ENCODE results near the gene SRGAP2B.
"Not testable (repeated sequence)": the region's sequence is repeated elsewhere in the genome, so short reads cannot be mapped to it uniquely, and the experiment has no call there.

SRGAP2B gene

DNA sequence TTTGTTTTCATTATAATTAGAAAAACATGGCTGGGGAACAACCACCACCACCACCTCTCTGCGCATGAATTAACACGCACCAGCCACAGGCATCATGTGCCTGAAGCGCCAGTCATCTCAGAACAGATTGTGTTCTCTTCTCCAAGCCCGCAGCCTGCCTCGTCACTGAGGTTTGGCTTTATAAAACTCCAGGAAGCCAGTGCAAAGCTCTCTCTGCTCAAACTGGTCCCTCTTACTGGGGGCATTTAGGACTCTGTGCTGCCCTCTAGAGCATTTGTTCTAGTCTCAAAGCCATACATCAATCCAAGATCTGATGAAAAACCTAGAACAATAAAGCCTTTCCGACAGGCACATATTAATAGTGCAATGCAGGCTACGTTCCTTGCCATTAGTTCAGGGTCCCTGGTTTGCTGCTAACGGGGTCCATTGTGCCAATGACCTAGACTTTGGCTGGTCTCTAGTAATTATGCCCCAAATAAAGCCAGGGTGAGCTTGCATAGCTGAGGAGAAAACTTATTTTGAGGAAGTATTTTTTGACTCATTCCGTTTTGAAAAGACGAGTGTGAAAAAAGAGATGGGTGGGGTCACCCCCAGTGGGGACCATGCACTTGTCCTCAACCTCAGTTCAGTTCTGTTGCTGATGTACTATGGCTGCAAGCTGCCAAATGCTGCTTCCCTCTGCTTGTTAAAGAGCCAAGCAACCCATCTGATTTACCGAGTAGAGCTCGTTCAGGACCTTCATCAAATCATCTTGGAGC is 181.0 kb downstream of the SRGAP2B start:
- H3K9me3 ChIP-seq (ENCODE audit: control insufficient read depth, insufficient read depth, low read length); H3K27ac ChIP-seq (ENCODE audit: low read depth, low read length); H3K36me3 ChIP-seq (ENCODE audit: control insufficient read depth, low read length); H3K79me2 ChIP-seq (ENCODE audit: control insufficient read depth, low read length); H3K27me3 ChIP-seq (ENCODE audit: control insufficient read depth, low read length); H3F3A ChIP-seq (ENCODE audit: control insufficient read depth, insufficient read depth); H3K4me2 ChIP-seq (ENCODE audit: low read length); H3K4me3 ChIP-seq (ENCODE audit: low read length); H3K9me2 ChIP-seq (replicated peaks; ENCODE audit: control insufficient read depth, low read length); H4K20me1 ChIP-seq (ENCODE audit: control insufficient read depth, insufficient read depth, low read depth, low read length); H3K4me1 ChIP-seq (ENCODE audit: control insufficient read depth, low read length): not testable (repeated sequence)

DNA sequence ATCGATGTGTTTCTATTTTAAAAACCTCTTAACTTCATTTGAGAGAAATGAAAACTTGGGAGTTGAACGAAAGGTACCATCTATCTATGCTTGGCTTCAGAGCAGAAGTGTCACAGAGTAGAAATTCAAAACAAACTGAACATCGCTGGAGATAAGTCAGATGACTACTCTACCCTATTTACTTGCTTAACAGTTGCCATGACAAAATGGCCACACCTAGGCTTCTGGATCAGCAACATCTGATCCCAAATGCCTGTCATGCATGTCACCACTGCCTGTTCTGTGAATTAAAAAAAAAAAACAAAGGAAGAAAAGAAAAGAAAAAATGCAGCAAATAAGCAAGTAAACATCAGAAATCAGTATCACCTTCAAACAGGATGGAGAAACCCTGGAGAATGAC is 181.7 kb downstream of the SRGAP2B start:
- not testable (repeated sequence) for H3K27me3 ChIP-seq (ENCODE audit: control insufficient read depth, low read length); H3K4me2 ChIP-seq (ENCODE audit: low read length); H3K27ac ChIP-seq (ENCODE audit: low read depth, low read length); H4K20me1 ChIP-seq (ENCODE audit: control insufficient read depth, insufficient read depth, low read depth, low read length); H3K4me3 ChIP-seq (ENCODE audit: low read length); H3F3A ChIP-seq (ENCODE audit: control insufficient read depth, insufficient read depth); H3K9me3 ChIP-seq (ENCODE audit: control insufficient read depth, insufficient read depth, low read length); H3K4me1 ChIP-seq (ENCODE audit: control insufficient read depth, low read length); H3K9me2 ChIP-seq (replicated peaks; ENCODE audit: control insufficient read depth, low read length); H3K36me3 ChIP-seq (ENCODE audit: control insufficient read depth, low read length); H3K79me2 ChIP-seq (ENCODE audit: control insufficient read depth, low read length)

- H3K4me1 ChIP-seq (ENCODE audit: control insufficient read depth, low read length); H3K27me3 ChIP-seq (ENCODE audit: control insufficient read depth, low read length); H3K4me3 ChIP-seq (ENCODE audit: low read length); H3K4me2 ChIP-seq (ENCODE audit: low read length); H3K9me3 ChIP-seq (ENCODE audit: control insufficient read depth, insufficient read depth, low read length); H3F3A ChIP-seq (ENCODE audit: control insufficient read depth, insufficient read depth); H3K79me2 ChIP-seq (ENCODE audit: control insufficient read depth, low read length); H3K27ac ChIP-seq (ENCODE audit: low read depth, low read length); H3K9me2 ChIP-seq (replicated peaks; ENCODE audit: control insufficient read depth, low read length); H4K20me1 ChIP-seq (ENCODE audit: control insufficient read depth, insufficient read depth, low read depth, low read length); H3K36me3 ChIP-seq (ENCODE audit: control insufficient read depth, low read length): not testable (repeated sequence)
These were observed 184.4 kb downstream of the SRGAP2B start for GRCh38 chr1:144910729-144911128.

DNA sequence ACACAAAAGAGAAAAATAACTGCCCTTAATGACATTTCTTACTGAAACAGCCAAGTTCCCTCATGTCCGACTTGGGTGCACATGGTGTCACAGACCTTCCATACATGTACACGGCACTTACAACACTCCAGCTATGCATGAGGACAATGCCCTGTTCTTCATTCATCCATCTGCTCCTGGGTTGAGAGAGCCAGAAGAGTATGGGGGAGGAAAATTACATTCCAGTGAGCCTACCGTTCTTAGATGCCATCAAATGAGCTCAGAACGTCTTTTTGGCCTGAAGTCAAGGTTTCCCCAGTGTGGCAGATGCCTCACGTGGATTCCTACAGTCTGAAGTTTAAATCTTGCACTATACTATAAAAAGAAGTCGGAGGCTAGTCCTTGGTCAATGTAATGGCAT is 194.3 kb downstream of the SRGAP2B start:
- not testable (repeated sequence) for H3K4me2 ChIP-seq (ENCODE audit: low read length); H3K9me2 ChIP-seq (replicated peaks; ENCODE audit: control insufficient read depth, low read length); H3K27me3 ChIP-seq (ENCODE audit: control insufficient read depth, low read length); H3K9me3 ChIP-seq (ENCODE audit: control insufficient read depth, insufficient read depth, low read length); H3F3A ChIP-seq (ENCODE audit: control insufficient read depth, insufficient read depth); H4K20me1 ChIP-seq (ENCODE audit: control insufficient read depth, insufficient read depth, low read depth, low read length); H3K4me1 ChIP-seq (ENCODE audit: control insufficient read depth, low read length); H3K79me2 ChIP-seq (ENCODE audit: control insufficient read depth, low read length); H3K36me3 ChIP-seq (ENCODE audit: control insufficient read depth, low read length); H3K4me3 ChIP-seq (ENCODE audit: low read length); H3K27ac ChIP-seq (ENCODE audit: low read depth, low read length)

- H3K79me2 ChIP-seq (ENCODE audit: control insufficient read depth, low read length); H3K4me1 ChIP-seq (ENCODE audit: control insufficient read depth, low read length); H4K20me1 ChIP-seq (ENCODE audit: control insufficient read depth, insufficient read depth, low read depth, low read length); H3K4me2 ChIP-seq (ENCODE audit: low read length); H3K27me3 ChIP-seq (ENCODE audit: control insufficient read depth, low read length); H3K9me3 ChIP-seq (ENCODE audit: control insufficient read depth, insufficient read depth, low read length); H3K36me3 ChIP-seq (ENCODE audit: control insufficient read depth, low read length); H3K9me2 ChIP-seq (replicated peaks; ENCODE audit: control insufficient read depth, low read length); H3K27ac ChIP-seq (ENCODE audit: low read depth, low read length); H3K4me3 ChIP-seq (ENCODE audit: low read length); H3F3A ChIP-seq (ENCODE audit: control insufficient read depth, insufficient read depth): not testable (repeated sequence)
These were observed 200.5 kb downstream of the SRGAP2B start for GRCh38 chr1:144894454-144895201.

DNA sequence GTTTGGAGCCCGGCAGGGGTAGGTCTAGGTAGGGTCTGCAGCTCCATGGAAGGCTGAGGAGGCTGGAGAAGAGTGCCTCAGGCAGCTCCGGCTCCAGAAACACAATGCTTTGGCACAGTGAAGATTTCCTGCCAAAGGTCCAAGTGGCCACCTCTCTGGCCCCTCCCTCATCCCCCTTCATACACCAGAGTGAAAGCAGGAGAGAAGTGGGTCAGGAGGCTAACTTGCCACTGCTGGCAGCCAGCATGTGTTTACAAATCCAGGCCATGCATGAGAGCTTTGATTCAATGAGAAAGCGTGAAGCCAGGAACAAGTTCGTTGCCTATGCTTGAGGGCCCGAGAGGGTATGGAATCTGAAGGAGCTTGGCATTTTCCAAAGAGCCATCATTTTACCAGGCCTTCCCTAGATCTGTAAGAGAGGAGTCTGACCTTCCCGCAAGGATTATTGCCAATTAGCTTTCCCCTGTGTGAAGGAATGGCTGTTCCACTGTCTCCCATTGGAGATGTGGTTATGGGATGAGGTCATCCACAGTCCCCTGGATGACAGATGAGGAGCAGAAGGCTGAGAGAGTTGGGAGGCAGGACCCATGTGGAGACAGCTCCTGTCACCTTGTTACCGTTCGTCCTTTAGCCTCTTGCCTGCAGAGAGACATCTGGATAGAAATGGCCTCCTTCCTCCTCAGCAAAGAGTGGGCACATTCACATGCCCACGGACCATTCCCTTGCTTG is 201.3 kb downstream of the SRGAP2B start:
- H3F3A ChIP-seq (ENCODE audit: control insufficient read depth, insufficient read depth); H4K20me1 ChIP-seq (ENCODE audit: control insufficient read depth, insufficient read depth, low read depth, low read length); H3K9me2 ChIP-seq (replicated peaks; ENCODE audit: control insufficient read depth, low read length); H3K36me3 ChIP-seq (ENCODE audit: control insufficient read depth, low read length); H3K4me3 ChIP-seq (ENCODE audit: low read length); H3K9me3 ChIP-seq (ENCODE audit: control insufficient read depth, insufficient read depth, low read length); H3K79me2 ChIP-seq (ENCODE audit: control insufficient read depth, low read length); H3K27ac ChIP-seq (ENCODE audit: low read depth, low read length); H3K27me3 ChIP-seq (ENCODE audit: control insufficient read depth, low read length); H3K4me1 ChIP-seq (ENCODE audit: control insufficient read depth, low read length); H3K4me2 ChIP-seq (ENCODE audit: low read length): not testable (repeated sequence)

- H3K4me2 ChIP-seq (ENCODE audit: low read length); H3F3A ChIP-seq (ENCODE audit: control insufficient read depth, insufficient read depth); H3K27me3 ChIP-seq (ENCODE audit: control insufficient read depth, low read length); H3K27ac ChIP-seq (ENCODE audit: low read depth, low read length); H3K4me1 ChIP-seq (ENCODE audit: control insufficient read depth, low read length); H3K9me2 ChIP-seq (replicated peaks; ENCODE audit: control insufficient read depth, low read length); H3K79me2 ChIP-seq (ENCODE audit: control insufficient read depth, low read length); H3K9me3 ChIP-seq (ENCODE audit: control insufficient read depth, insufficient read depth, low read length); H3K4me3 ChIP-seq (ENCODE audit: low read length); H4K20me1 ChIP-seq (ENCODE audit: control insufficient read depth, insufficient read depth, low read depth, low read length); H3K36me3 ChIP-seq (ENCODE audit: control insufficient read depth, low read length): not testable (repeated sequence)
These were observed 202.1 kb downstream of the SRGAP2B start for GRCh38 chr1:144893062-144893461.

Data from DOHH2 (cell line).